ENCODE measurements around the gene MEDAG. TPM values are rescaled to one million over a fixed set of nuclear protein-coding genes. Genes with fewer than 3 reads are reported as not detected.

Gene MEDAG
- total RNA-seq, 2 experiments from 2014 or later = 0.19 TPM; not detected in 1

GRCh38 chr13:30870916-30871587 is 35.0 kb upstream of the MEDAG start:
- BruUV-seq (replicated peaks) = no TSS peak
- Histone ChIP-seq H3K4me3 (ENCODE audit: low read depth, low read length, poor library complexity, severe bottlenecking) (no peak overlapping the region), H3K9me3 (ENCODE audit: low read length) (no peaks in the 10 kb centered on the region), H3K4me1 (ENCODE audit: insufficient read depth, low read length, poor library complexity, severe bottlenecking) (no peaks in the 10 kb centered on the region), H3K9me2 (ENCODE audit: insufficient read depth, low read length) (no peaks in the 10 kb centered on the region), H3K36me3 (ENCODE audit: insufficient read depth, low read length) (no peaks in the 10 kb centered on the region), H3K4me2 (ENCODE audit: low read length) (no peak overlapping the region), H2AFZ (ENCODE audit: low read length) (no peak overlapping the region), H3K79me2 (ENCODE audit: insufficient read depth, low read depth, low read length) (no peaks in the 10 kb centered on the region), H4K20me1 (ENCODE audit: insufficient read depth, low read length) (no peaks in the 10 kb centered on the region), H3K27ac (ENCODE audit: low read depth, low read length, poor library complexity, severe bottlenecking) (no peak overlapping the region)
- ChIA-PET CTCF (ENCODE audit: unreplicated experiment) (no interaction called here), POLR2A (interaction anchor here (0.9 kb wide), 1 partner anchor 20 kb away, joined by 3 read pairs; no protein-coding TSS in a partner anchor)
- intact Hi-C loops (cut with micrococcal nuclease; ENCODE audit: unreplicated experiment) = no loop called here
- DNase-seq (ENCODE audit: low spot score) = no peak
- no peak for TF ChIP-seq CTCF (conservative IDR thresholded peaks at IDR 0.05; ENCODE audit: low read length)
- no peak for TF ChIP-seq EZH2phosphoT487 (IDR thresholded peaks at IDR 0.05; ENCODE audit: borderline replicate concordance, low read depth, low read length)

- Histone ChIP-seq H3K9me2 (ENCODE audit: insufficient read depth, low read length) (no peaks in the 10 kb centered on the region), H3K4me1 (ENCODE audit: insufficient read depth, low read length, poor library complexity, severe bottlenecking) (no peaks in the 10 kb centered on the region), H3K9me3 (ENCODE audit: low read length) (no peaks in the 10 kb centered on the region), H3K79me2 (ENCODE audit: insufficient read depth, low read depth, low read length) (no peaks in the 10 kb centered on the region), H3K4me2 (ENCODE audit: low read length) (no peak overlapping the region), H4K20me1 (ENCODE audit: insufficient read depth, low read length) (no peaks in the 10 kb centered on the region), H3K27ac (ENCODE audit: low read depth, low read length, poor library complexity, severe bottlenecking) (no peak overlapping the region), H3K4me3 (ENCODE audit: low read depth, low read length, poor library complexity, severe bottlenecking) (no peak overlapping the region), H3K36me3 (ENCODE audit: insufficient read depth, low read length) (no peaks in the 10 kb centered on the region), H2AFZ (ENCODE audit: low read length) (no peak overlapping the region)
- ChIA-PET CTCF (ENCODE audit: unreplicated experiment) (no interaction called here), POLR2A (interaction anchor here (0.5 to 1.1 kb wide), 3 partner anchors 14 to 870 kb away, joined by 3 read pairs; no protein-coding TSS in a partner anchor)
- intact Hi-C loops (cut with micrococcal nuclease; ENCODE audit: unreplicated experiment) = no loop called here
- DNase-seq (ENCODE audit: low spot score) = no peak
- BruUV-seq (replicated peaks) = no TSS peak
- TF ChIP-seq EZH2phosphoT487 (IDR thresholded peaks at IDR 0.05; ENCODE audit: borderline replicate concordance, low read depth, low read length) (no peak), CTCF (conservative IDR thresholded peaks at IDR 0.05; ENCODE audit: low read length) (no peak)
Observed at GRCh38 chr13:30871588-30872275, 34.3 kb upstream of the MEDAG start.

- Histone ChIP-seq H3K9me3 (ENCODE audit: low read length) (no peaks in the 10 kb centered on the region), H2AFZ (ENCODE audit: low read length) (no peak overlapping the region), H3K4me2 (ENCODE audit: low read length) (no peak overlapping the region), H3K9me2 (ENCODE audit: insufficient read depth, low read length) (no peaks in the 10 kb centered on the region), H3K4me1 (ENCODE audit: insufficient read depth, low read length, poor library complexity, severe bottlenecking) (no peaks in the 10 kb centered on the region), H3K27ac (ENCODE audit: low read depth, low read length, poor library complexity, severe bottlenecking) (no peak overlapping the region), H4K20me1 (ENCODE audit: insufficient read depth, low read length) (no peaks in the 10 kb centered on the region), H3K36me3 (ENCODE audit: insufficient read depth, low read length) (no peaks in the 10 kb centered on the region), H3K79me2 (ENCODE audit: insufficient read depth, low read depth, low read length) (no peaks in the 10 kb centered on the region), H3K4me3 (ENCODE audit: low read depth, low read length, poor library complexity, severe bottlenecking) (no peak overlapping the region)
- intact Hi-C loops (cut with micrococcal nuclease; ENCODE audit: unreplicated experiment) = no loop called here
- TF ChIP-seq CTCF (conservative IDR thresholded peaks at IDR 0.05; ENCODE audit: low read length) = no peak
- no peak for DNase-seq (ENCODE audit: low spot score)
- CTCF ChIA-PET (ENCODE audit: unreplicated experiment) = no interaction called here
- no TSS peak for BruUV-seq (replicated peaks)
- POLR2A ChIA-PET = interaction anchor here (0.5 to 1.1 kb wide), 3 partner anchors 15 to 869 kb away, joined by 3 read pairs; no protein-coding TSS in a partner anchor
Observed at GRCh38 chr13:30872276-30872594, 33.8 kb upstream of the MEDAG start.
